ENCODE data around the gene POLR3H. TPM values are rescaled to one million over a fixed set of nuclear protein-coding genes. Genes with fewer than 3 reads are reported as not detected.

Gene POLR3H
- total and polyA plus RNA-seq, 8 donors = 2.6 to 21.7 (median 12.4) TPM

DNA sequence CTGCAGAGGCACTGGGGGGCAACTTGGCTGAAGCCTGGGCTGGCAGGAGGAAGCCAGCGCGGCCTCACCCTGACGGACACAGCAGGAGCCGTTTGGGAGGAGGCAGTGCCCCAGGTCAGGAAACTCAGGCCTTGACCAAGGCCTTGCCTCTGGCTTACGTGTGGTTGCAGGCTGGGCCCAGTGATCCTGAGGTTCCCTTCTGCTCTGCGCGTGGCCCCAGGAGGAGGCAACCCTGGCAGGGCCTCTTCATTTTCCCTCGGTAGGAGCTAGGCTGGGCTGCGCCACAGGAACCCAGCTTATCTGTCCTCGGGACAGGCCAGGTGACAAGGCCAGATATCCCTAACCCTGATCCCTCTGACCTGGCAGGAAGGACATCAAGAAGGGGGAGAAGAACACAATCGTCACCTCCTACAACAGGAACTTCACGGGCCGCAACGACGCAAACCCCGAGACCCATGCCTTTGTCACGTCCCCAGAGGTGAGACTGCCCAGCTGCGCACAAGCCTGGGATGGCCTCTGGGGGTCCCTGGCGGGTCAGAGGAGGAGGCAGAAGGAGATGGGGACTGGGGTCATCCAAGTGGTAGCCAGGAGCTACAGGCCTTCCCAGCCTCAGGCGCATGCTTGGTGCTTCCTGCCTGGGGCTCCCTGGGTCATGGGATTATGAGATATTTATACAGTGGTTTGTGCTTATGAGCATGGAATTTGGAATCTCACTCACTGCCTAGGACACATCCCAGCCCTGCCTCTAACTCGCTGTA, 20.6 kb downstream of the POLR3H start:
- peak; percentile 36 to 49 for DNase-seq
- peaks cover 56 to 87% (median 77%) of the 10 kb centered on the region in 4 donors for H3K36me3 ChIP-seq
- peak in 1 of 3 donors; percentile 3 for TF ChIP-seq POLR2AphosphoS5 (IDR thresholded peaks at IDR 0.05)
- no peak for TF ChIP-seq POLR2A (IDR thresholded peaks at IDR 0.05)
- H3K4me1 ChIP-seq = peaks cover 41 to 52% (median 50%) of the 10 kb centered on the region in 4 donors
- H3K4me3 ChIP-seq = no peak overlapping the region
- 38 to 50% (median 44%) methylated on average over 15 to 21 of the region's 21 CpGs for WGBS, 5 donors
- H3K9me3 ChIP-seq = no peaks in the 10 kb centered on the region
- H3K27me3 ChIP-seq = no peaks in the 10 kb centered on the region
- H3K27ac ChIP-seq = peak overlapping the region; percentile 80 to 95 (median 89)
- intact Hi-C loops (cut with DNase I; ENCODE audit: low total_unique reads) = no loop called here

DNA sequence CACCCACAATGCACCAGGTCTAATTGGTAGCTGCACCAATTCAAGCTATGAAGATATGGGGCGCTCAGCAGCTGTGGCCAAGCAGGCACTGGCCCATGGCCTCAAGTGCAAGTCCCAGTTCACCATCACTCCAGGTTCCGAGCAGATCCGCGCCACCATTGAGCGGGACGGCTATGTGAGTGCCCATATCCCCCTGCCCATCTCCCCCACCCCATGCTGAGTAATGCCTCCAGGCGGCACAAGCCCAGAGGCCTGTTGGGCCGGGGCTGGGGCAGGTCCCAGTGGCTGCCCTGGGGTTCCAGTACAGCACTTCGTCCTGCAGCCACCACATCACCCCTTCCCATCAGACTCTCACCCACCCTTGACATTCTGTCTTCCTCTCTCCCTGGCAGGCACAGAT, 21.5 kb downstream of the POLR3H start:
- 86 to 97% (median 93%) methylated on average over 8 to 9 of the region's 9 CpGs for WGBS, 5 donors
- TF ChIP-seq EP300 (IDR thresholded peaks at IDR 0.05) (no peak), POLR2A (IDR thresholded peaks at IDR 0.05) (no peak), POLR2AphosphoS5 (IDR thresholded peaks at IDR 0.05) (no peak)
- TF ChIP-seq, protein P1, sequence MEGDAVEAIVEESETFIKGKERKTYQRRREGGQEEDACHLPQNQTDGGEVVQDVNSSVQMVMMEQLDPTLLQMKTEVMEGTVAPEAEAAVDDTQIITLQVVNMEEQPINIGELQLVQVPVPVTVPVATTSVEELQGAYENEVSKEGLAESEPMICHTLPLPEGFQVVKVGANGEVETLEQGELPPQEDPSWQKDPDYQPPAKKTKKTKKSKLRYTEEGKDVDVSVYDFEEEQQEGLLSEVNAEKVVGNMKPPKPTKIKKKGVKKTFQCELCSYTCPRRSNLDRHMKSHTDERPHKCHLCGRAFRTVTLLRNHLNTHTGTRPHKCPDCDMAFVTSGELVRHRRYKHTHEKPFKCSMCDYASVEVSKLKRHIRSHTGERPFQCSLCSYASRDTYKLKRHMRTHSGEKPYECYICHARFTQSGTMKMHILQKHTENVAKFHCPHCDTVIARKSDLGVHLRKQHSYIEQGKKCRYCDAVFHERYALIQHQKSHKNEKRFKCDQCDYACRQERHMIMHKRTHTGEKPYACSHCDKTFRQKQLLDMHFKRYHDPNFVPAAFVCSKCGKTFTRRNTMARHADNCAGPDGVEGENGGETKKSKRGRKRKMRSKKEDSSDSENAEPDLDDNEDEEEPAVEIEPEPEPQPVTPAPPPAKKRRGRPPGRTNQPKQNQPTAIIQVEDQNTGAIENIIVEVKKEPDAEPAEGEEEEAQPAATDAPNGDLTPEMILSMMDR (IDR thresholded peaks at IDR 0.05) = no peak
- intact Hi-C loops (cut with DNase I; ENCODE audit: low total_unique reads) = no loop called here

DNA sequence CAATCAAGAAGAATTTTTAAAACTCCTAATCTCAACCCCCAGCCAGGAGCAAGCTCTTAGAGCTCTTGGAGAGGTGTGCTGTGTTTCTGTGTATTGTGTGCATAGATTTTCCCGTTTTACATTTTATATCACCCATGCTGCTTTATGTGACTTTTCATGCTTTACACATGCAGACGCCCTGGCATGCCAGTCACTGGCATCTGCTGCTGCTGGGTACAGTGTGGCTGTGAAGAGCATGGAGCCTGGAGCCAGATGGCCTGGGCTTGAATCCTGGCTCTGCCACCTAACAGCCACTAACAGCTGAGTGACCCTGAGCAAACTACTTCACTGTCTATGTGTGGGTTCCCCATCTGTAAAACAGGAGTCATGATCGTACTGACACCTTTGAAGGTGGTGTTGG, 23.1 kb downstream of the POLR3H start:
- Histone ChIP-seq H3K27ac (peak overlapping the region in 1 of 5 donors; percentile 24), H3K4me3 (no peak overlapping the region), H3K4me1 (peaks cover 39 to 51% (median 49%) of the 10 kb centered on the region in 4 donors), H3K36me3 (peaks cover 36 to 87% (median 74%) of the 10 kb centered on the region in 4 donors), H3K9me3 (no peaks in the 10 kb centered on the region), H3K27me3 (no peaks in the 10 kb centered on the region)
- 80 to 91% (median 86%) methylated on average over 3 of the region's 3 CpGs for WGBS, 5 donors
- no peak for DNase-seq
- TF ChIP-seq POLR2AphosphoS5 (IDR thresholded peaks at IDR 0.05) (no peak), POLR2A (IDR thresholded peaks at IDR 0.05) (no peak), EP300 (IDR thresholded peaks at IDR 0.05) (no peak)
- TF ChIP-seq, protein P1 (IDR thresholded peaks at IDR 0.05) = no peak
- intact Hi-C loops (cut with DNase I; ENCODE audit: low total_unique reads) = no loop called here

More for the DNA sequence above, 21.5 kb downstream of the POLR3H start:
- no peak overlapping the region for H3K4me3 ChIP-seq
- H3K27me3 ChIP-seq = no peaks in the 10 kb centered on the region
- H3K9me3 ChIP-seq = no peaks in the 10 kb centered on the region
- no peak for DNase-seq
- peak overlapping the region; percentile 80 to 95 (median 89) for H3K27ac ChIP-seq
- H3K4me1 ChIP-seq = peaks cover 41 to 56% (median 54%) of the 10 kb centered on the region in 4 donors
- H3K36me3 ChIP-seq = peaks cover 48 to 87% (median 76%) of the 10 kb centered on the region in 4 donors

DNA sequence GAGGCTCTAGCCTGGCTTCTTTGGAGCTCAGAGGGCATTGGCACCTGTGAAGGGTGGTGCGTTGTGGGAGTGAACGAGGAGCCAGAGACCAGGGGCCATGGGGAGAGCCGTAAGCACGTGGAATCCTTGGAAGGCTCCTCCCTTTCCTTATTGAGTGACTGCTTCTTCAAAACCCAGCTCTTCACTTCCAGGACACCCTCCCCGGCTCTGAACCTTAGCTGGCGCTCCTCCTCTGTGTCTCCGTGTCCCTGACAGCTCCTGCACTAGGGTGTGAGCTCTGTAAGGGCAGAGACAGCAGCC, 26.3 kb downstream of the POLR3H start:
- 63 to 77% (median 71%) methylated on average over 4 to 7 of the region's 7 CpGs for WGBS, 5 donors
- H3K27ac ChIP-seq = peak overlapping the region; percentile 18 to 74 (median 60)
- peaks cover 13 to 28% (median 23%) of the 10 kb centered on the region in 4 donors for H3K4me1 ChIP-seq
- H3K27me3 ChIP-seq = no peaks in the 10 kb centered on the region
- TF ChIP-seq, protein P1 (IDR thresholded peaks at IDR 0.05) = no peak
- no peak for TF ChIP-seq POLR2AphosphoS5 (IDR thresholded peaks at IDR 0.05)
- TF ChIP-seq EP300 (IDR thresholded peaks at IDR 0.05) = no peak
- TF ChIP-seq POLR2A (IDR thresholded peaks at IDR 0.05) = no peak
- intact Hi-C loops (cut with DNase I; ENCODE audit: low total_unique reads) = loop anchor here (10.0 kb wide), 1 partner anchor 63 kb away; no protein-coding TSS in a partner anchor
- H3K36me3 ChIP-seq = peaks cover 45 to 87% (median 83%) of the 10 kb centered on the region in 4 donors
- H3K4me3 ChIP-seq = no peak overlapping the region
- no peak for DNase-seq
- H3K9me3 ChIP-seq = no peaks in the 10 kb centered on the region
